HFFc6 (cell line): ENCODE results near the gene OR2B6. TPM values are rescaled to one million over a fixed set of nuclear protein-coding genes. Genes with fewer than 3 reads are reported as not detected.

Source experiments
- DNase-seq: peaks from one replicate; pipeline ENCODE4 v3.0.0-alpha.2; 2018
- H3K27ac Mint-ChIP-seq: 2 replicates; pipeline ENCODE4 v1.8.0; 2020; ENCODE audit warnings: mild to moderate bottlenecking, mixed read lengths
- H3K27me3 Mint-ChIP-seq: 2 replicates; pipeline ENCODE4 v1.8.0; 2021; ENCODE audit warnings: mild to moderate bottlenecking, moderate library complexity, mixed read lengths; ENCODE audit not compliant: insufficient read depth
- H3K36me3 Mint-ChIP-seq: 2 replicates; pipeline ENCODE4 v1.8.0; 2021; ENCODE audit warnings: low read depth, mixed read lengths
- H3K4me1 Mint-ChIP-seq: 2 replicates; pipeline ENCODE4 v1.8.0; 2020; ENCODE audit warnings: low read depth, mixed read lengths
- H3K4me3 Mint-ChIP-seq: 2 replicates; pipeline ENCODE4 v1.8.0; 2020; ENCODE audit warnings: mild to moderate bottlenecking, moderate library complexity, mixed read lengths
- H3K9me3 Mint-ChIP-seq: 2 replicates; pipeline ENCODE4 v1.8.0; 2020; ENCODE audit warnings: mild to moderate bottlenecking, mixed read lengths
- CTCF ChIP-seq: fragments of 200-600 bp; sonication (generic); IDR thresholded peaks from 2 replicates; pipeline ENCODE4 v1.5.0; 2021; ENCODE audit warnings: antibody characterized with exemption, mild to moderate bottlenecking
- total RNA-seq, 6 experiments: library from RNA; stranded (reverse); fragmentation: NEBNext Ultra II Directional; extraction: Animal tissue kit (Norgen Biotek cat#: 25700); gene quantifications; 2 replicates in 1 of 6; 3 replicates in 5 of 6; pipeline ENCODE4 v1.2.3, GENCODE V29; 2021

OR2B6 gene
- total RNA-seq, 6 experiments from 2014 or later: not detected

GRCh38 chr6:28003661-28004060 is 46.6 kb downstream of the OR2B6 start:
- H3K36me3 Mint-ChIP-seq: no peaks in the 10 kb centered on the region
- DNase-seq: no peak
- H3K9me3 Mint-ChIP-seq: peaks cover 7% of the 10 kb centered on the region; the same call in 1 of the 2 replicates
- H3K4me3 Mint-ChIP-seq: no peak overlapping the region
- no peak for TF ChIP-seq CTCF
- no peak overlapping the region for H3K27ac Mint-ChIP-seq
- no peaks in the 10 kb centered on the region for H3K4me1 Mint-ChIP-seq
- no peaks in the 10 kb centered on the region for H3K27me3 Mint-ChIP-seq

- no peak overlapping the region for H3K4me3 Mint-ChIP-seq
- no peak for DNase-seq
- no peak for TF ChIP-seq CTCF
- H3K9me3 Mint-ChIP-seq: peaks cover 7% of the 10 kb centered on the region; the same call in 1 of the 2 replicates
- no peaks in the 10 kb centered on the region for H3K27me3 Mint-ChIP-seq
- H3K4me1 Mint-ChIP-seq: no peaks in the 10 kb centered on the region
- no peaks in the 10 kb centered on the region for H3K36me3 Mint-ChIP-seq
- no peak overlapping the region for H3K27ac Mint-ChIP-seq
These were observed 47.5 kb downstream of the OR2B6 start for GRCh38 chr6:28004350-28005151.

GRCh38 chr6:28005152-28005890 is 48.3 kb downstream of the OR2B6 start:
- H3K4me1 Mint-ChIP-seq: no peaks in the 10 kb centered on the region
- no peaks in the 10 kb centered on the region for H3K36me3 Mint-ChIP-seq
- H3K27me3 Mint-ChIP-seq: no peaks in the 10 kb centered on the region
- no peak overlapping the region for H3K4me3 Mint-ChIP-seq
- H3K9me3 Mint-ChIP-seq: peaks cover 6% of the 10 kb centered on the region; the same call in 1 of the 2 replicates
- TF ChIP-seq CTCF: no peak
- H3K27ac Mint-ChIP-seq: no peak overlapping the region
- DNase-seq: no peak

GRCh38 chr6:28005975-28006374 is 48.9 kb downstream of the OR2B6 start:
- no peak for DNase-seq
- no peak for TF ChIP-seq CTCF
- no peaks in the 10 kb centered on the region for H3K36me3 Mint-ChIP-seq
- no peaks in the 10 kb centered on the region for H3K4me1 Mint-ChIP-seq
- no peak overlapping the region for H3K4me3 Mint-ChIP-seq
- no peaks in the 10 kb centered on the region for H3K27me3 Mint-ChIP-seq
- no peak overlapping the region for H3K27ac Mint-ChIP-seq
- peaks cover 3% of the 10 kb centered on the region; the same call in 1 of the 2 replicates for H3K9me3 Mint-ChIP-seq

Other genes starting within 250 kb of the OR2B6 start
- gene OR2B2, start 44.8 kb upstream of the OR2B6 start, total RNA-seq: not detected
- gene ZNF165, start 123.3 kb downstream of the OR2B6 start, total RNA-seq: under 1 TPM; 0.10 to 0.34 (median 0.20) TPM
- gene ZSCAN16, start 167.4 kb downstream of the OR2B6 start, total RNA-seq: 1 to 10 TPM in 3 of 6 experiments, under 1 TPM in 3; 0.84 to 1.6 (median 1.1) TPM
- 10 to 100 TPM; 13.2 to 15.3 (median 14.0) TPM for gene ZKSCAN8, start 184.6 kb downstream of the OR2B6 start, total RNA-seq